GDM1 (cell line): ENCODE data around the gene CDK17.
"Not testable (repeated sequence)": the region's sequence is repeated elsewhere in the genome, so short reads cannot be mapped to it uniquely, and the experiment has no call there.

Source experiments
- DNase-seq: peaks from one replicate; lab custom pipeline; 2025; lab: John Stamatoyannopoulos, UW

Gene CDK17

DNA sequence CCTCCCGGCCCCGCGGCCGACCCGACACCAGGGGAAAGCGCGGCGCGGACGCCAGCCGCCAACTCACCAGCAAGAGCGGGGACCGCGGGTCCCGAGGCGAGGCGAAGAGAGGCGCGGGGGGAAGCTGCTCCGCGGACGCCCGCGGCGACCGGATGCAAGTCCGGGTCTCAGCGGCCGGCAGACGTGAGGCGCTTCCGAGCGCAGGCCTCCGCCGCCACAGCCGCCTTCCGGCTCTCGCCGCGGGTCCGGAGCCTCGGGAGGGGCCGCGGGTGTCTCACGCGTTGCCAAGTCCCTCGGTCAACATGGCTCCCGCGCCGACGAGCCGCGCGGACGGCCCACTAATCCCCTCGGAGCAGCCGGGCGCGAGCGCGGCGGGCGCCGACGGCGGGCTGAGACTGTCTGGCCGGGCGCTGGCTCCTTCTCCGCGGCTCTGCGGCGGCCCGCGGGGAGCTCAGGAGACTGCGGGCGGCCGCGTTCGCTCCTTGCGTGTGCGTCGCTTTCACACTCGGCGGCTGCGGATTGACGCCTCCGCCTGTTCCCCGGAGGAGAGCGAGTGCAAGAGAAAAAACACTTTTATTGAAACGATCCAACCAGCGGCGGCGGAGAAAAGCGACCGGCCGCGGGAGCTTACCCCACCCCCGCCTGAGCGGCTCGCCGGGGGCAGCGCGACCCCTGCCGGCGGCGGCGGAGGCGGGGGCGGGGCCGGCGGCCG is at the start of gene CDK17:
CDK17 (minus strand) TSS at position 521 of the 712 bp plus-strand sequence. CDS start 65,603 bp downstream, outside the sequence.
- DNase-seq: peak; percentile 76

DNA sequence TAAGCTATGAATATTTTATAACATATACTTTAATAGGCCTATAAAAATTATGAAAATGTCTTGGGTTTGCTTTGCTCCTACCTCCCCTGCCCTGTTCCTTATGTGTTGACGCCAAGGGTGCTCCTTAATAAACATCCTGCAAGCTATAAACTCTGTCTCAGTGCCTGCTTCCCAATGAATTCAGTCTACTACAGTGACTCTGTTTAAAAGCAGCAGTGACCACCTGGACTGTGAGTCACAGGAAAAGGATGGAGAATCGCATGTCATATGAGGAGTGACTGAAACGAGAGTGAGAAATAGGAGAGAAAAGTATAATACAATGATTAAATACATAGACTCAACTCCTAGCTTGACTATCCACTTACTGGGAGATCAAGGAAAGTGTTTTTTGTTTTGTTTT is 48.1 kb upstream of the CDK17 start:
- DNase-seq: no peak

DNA sequence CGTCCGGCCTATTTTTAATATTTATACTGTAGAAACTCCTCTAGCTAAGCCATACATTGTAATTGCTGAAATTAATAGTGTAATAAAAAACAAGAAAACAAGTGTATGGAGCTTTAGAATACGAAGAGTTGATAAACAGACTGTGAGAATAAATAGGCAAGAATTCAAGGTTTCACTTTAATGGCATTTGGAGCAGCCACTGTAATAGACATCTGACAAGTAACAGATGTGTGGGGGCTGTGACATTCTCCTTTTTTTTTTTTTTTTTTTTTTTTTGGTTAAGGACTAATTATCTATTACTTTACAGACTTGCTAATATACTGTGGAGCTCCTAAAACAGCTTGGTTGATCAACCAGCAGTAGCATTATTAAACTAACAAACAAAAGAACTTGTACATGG is 47.0 kb upstream of the CDK17 start:
- DNase-seq: no peak

DNA sequence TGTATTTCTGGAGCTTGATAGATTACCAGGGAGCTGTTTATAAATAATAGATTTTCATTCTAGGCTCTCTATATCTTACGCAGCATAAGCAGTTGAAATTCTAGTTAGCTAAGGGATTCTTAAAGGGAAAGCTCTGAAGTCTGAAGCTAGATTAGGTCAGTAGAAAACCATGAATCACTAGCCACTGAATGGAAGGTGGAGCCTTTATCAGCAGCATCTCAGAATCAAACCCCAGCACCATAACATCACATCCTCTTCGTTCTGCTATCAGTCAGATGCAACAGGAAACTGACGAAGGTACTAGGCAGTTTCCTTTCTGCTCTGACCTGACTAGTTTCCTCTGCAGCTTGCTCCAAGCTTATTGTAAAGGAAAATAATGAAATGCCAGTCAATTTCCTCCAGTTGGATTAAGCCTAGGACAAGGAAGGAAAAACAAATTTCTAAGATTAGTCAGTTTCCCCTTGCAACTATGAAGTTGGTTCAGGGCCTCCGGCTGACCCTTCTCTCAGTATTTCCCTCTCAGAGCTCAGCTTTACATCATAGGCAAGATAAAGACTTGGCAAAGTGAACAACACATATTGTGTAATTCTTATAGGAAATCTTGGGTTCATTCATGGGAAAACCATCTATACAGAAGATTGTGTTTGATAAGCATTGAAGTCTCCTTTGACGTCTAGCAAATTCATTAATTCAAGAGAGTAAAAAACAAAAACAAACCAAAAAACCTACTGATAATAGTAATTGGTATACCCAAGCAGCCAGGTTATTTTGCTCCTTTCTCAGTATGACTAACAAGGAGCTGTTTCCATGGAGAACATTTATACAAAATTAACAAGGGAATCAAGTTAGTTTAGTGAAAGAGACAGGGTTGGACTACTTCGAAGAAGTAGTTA is 45.7 kb upstream of the CDK17 start:
- DNase-seq: peak; percentile 82

DNA sequence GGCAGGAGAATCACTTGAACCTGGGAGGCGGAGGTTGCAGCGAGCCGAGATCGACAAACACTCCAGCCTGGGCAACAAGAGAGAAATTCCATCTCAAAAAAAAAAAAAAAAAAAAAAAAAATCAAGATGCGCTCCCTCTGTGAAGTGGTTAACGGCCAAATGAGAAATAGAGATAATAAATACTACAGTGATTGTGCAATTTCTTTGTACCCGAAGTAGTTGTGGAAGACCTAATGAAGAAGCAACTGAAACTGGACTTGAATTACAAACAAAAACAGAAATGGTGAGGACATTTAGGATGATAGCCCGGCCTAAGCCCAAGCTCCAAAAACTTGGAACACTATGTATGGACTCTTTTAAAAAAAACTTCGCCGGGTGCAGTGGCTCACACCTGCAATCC is 44.2 kb upstream of the CDK17 start:
- no peak for DNase-seq

DNA sequence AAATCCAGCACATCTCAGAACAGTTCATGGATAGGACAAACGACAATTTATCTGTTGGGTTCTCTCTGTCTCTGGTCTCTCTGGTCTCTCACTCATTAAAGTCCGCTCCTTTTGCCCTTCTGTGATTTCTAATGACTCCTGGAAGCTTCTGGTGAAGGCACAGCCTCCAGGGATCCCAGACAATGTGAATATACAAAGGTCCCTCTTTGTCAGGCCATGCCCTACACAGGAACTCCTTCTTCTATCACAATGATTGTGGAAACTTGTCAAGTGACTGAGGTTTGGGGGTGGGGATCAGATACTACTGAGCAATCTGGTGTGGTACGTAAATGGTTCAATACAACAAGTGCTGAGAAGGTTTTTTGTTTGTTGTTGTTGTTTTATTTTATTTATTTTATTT is 42.7 kb upstream of the CDK17 start:
- DNase-seq: no peak

DNA sequence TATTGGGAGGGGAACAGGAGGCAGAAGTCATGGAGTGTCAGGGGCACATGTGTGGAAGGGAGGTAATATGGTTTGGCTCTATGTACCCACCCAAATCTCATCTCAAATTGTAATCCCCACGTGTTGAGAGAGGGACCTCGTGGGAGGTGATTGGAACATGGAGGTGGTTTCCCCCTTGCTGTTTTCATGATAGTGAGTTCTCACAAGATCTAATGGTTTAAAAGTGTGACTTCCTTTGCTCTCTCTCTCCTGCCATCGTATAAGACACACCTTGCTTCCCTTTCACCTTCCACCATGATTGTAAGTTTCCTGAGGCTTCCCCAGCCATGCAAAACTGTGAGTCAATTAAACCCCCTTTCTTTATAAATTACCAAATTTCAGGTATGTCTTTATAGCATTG is 41.6 kb upstream of the CDK17 start:
- no peak for DNase-seq

DNA sequence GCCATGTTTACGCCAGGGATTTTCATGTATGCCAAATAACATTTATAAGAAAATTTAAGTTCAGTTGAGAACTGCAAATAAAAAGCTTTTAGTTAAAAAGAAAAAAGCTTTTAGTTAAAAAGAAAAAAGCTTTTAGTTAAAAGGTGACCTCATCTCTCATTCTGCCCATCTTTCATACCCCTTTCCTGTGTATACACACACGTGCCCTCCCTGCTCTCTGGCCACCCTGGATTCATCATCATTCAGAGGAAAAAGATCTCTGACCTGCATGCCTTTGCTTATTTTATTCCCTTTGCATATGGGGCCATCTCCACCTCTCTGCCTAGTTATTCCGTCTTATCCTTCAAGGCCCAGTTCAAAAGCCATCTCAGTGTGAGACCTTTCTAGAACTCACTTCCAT is 38.1 kb upstream of the CDK17 start:
- DNase-seq: no peak

DNA sequence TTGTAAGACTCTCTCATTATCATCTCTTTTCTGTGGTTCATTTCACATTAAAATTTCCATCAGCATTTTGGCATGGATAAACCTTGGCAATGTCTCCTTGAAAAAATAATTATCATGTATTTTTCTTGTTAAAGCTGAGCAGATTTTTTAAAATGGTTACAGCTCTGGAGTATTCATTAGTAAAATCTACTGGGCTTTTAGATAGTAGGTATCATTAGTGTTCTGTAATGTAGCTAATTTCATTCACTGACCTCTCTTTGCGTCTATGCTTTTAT is 36.9 kb upstream of the CDK17 start:
- no peak for DNase-seq

DNA sequence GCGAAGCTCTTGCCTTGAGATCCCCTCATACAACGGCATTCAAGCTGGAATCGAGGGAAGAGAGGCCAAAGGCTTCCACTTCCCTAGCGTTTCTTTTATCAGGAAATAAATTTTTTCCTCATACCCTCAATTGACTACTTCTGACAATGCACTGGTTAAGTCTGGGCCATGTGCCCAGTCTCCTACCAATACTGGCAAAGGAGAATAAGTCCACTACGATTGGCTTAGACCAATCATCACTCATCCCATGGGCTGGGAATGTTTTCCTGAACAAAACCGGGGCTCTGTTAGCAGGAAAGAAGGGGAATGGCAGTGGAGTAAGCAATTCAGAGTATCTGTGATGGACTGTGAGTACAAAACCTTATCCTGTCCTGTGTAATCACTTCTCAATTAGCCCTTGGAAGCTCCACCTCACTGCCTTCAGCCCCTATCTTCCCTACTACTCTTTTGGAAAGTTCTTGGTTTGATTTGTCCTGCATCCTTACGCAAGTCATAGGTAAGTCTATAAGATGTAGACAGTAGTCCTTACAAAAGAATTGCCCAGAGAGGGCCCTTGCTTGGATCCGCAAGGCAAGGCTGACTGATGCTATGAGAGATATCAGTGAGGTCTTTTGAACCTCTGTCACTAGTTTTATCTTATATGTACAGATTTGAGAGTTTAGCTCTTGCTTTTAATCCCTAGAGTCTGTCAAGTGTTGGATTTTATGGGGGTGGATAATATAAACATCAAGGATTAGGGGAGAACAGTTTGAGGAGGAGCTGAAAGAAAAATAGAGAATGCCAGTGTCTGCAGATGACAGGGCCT is 36.3 kb upstream of the CDK17 start:
- no peak for DNase-seq

DNA sequence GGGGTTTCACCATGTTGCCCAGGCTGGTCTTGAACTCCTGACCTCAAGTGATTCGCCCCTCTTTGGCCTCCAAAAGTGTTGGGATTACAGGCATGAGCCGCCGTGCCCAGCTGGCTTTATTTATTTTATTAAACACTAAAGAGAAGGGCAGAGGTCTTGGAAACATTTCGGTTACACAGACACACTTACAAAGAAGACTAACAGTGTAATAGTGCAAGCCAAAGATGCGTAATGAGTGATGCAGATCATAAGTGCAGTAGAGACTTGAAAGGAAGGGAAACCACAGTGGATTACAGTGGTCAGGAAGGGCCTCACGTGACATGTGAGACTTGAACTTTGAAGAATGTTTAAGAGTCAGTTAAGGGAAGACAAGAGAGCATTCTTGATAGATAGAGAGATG is 33.9 kb upstream of the CDK17 start:
- peak; percentile 18 for DNase-seq

DNA sequence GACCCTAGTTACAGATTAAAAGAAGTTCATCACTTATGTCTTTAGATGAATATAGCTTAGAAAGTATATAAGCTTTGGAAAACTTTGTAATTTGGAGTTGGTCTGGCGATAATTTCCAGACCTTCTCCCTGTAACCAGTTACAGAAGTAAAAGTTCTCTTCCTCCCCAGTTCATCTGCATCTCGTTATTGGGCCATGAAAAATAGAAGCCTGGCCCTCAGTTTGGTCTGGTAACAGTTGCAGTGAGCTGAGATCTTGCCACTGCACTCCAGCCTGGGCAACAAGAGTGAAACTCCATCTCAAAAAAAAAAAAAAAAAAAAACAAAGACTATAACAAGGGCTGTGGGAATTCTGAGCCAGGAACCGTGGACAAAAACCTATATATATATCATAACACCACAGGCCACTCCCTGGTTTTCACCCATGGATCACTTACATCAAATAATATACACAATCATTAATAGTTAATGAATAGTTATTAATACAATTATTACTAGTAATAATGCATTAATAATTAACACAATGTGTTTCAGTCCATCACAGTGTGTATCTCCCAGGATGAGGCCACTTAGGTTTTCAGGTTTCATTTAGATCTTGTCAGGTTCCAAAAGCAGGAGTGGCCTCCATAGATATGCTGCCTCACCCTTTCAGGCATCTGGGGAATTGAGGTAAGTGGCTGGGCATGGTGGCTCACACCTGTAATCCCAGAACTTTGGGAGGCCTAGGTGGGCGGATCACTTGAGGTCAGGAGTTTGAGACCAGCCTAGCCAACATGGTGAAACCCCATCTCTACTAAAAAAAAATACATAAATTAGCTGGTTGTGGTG is 32.5 kb upstream of the CDK17 start:
- not testable (repeated sequence) for DNase-seq

DNA sequence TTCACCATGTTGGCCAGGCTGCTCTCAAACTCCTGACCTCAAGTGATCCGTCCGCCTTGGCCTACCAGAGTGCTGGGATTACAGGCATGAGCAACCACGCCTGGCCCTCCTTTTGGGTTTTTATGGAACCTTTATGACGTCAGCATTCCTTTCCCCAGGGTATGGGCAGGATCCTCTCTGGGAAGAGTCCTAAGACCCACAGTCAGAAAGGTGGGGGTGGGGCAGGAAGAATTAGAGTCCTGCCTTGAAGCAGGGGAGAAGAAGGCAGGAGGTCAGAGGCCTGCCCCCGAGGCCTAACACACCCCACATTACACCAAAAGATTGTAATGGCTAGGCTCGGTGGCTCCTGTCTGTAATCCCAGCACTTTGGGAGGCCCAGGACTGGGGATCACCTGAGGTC is 30.8 kb upstream of the CDK17 start:
- no peak for DNase-seq

DNA sequence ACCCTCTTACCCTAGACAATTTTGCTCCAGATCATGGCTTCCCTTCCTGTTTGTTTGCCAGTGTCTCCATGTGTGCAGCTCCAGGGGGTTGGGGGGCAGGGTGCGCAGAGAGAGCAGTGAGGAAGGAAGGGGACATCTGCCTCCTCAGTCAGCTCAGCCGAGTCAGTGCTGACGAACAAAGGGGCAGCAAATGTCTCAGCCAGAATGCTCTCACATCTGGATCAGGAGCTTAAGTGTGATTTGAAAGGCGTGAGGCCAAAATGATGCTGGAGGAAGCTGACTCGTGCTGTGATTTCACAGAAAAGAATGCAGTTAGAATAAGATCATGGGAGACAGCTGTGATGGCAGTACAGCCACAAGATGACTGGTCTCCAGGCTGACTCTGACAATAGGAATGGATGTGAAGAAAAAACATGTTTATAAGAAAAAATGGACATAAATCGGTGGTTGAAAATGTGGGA is 27.1 kb upstream of the CDK17 start:
- no peak for DNase-seq

DNA sequence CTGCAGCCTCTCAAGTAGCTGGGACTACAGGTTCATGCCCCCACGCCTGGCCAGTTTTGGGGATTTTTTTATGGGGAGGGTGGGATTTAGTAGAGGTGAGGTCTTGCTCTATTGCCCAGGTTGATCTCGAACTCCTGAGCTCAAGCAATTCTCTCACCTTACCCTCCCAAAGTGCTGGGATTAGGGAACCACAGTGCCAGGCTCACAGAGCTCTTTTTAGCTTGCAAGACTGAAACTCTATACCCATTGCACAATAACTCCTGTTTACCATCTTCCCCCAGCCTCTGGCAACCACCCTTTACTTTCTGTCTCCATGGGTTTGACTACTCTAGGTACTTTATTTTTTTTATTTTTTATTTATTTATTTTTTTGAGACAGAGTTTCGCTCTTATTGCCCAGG is 25.7 kb upstream of the CDK17 start:
- no peak for DNase-seq

DNA sequence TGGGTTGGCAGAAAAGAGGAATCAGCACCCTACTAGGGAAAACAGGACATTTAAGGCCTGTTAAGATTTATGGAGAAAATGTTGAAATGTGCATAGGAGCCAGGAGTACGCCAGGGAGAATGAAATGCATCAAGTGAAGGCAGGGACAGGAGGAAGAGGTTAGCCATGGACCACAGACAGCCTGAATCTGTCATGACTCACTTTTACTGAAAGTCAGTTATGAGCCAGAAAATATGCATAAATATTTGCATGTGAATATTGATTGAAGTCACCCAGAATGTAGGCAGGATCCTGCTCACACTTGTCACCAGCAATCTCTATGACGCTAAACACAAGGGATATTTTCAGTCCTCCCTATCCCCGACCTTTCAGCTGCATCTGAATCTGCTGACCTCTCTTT is 25.1 kb upstream of the CDK17 start:
- peak; percentile 6 for DNase-seq

DNA sequence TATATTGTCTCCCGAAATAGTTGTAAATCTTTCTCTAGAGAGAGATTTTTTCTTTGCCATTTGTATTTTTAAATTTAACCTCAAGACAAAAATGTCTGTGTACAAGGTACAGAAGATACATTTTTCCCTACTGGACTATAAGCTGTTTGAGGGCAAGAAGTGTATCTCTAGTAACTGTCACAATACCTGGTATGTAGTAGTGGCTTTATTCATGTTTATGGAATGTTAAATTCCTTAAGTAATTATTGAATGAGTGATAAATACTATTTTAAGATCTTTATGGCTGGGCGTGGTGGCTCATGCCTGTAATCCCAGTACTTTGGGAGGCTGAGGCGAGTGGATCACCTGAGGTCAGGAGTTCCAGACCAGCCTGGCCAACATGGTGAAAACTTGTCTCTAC is 24.4 kb upstream of the CDK17 start:
- DNase-seq: no peak

DNA sequence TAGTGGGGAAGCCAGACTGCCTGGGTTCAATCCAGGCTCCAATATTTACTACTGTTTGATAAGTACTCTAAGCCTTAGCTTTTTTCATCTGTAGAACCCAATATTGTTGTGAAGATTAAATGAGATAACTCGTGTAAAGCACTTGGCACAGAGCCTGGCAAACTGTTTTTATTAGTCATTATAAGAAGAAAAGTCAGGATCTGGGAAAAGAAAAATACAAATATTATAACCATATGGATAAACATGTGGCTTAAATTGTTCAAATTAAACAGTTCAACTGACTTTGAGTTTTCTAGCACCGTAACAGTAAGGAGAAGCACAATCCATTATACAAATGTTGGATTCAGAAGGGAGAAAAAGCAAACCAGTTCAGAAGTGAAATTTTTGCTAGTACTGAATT is 22.0 kb upstream of the CDK17 start:
- no peak for DNase-seq

DNA sequence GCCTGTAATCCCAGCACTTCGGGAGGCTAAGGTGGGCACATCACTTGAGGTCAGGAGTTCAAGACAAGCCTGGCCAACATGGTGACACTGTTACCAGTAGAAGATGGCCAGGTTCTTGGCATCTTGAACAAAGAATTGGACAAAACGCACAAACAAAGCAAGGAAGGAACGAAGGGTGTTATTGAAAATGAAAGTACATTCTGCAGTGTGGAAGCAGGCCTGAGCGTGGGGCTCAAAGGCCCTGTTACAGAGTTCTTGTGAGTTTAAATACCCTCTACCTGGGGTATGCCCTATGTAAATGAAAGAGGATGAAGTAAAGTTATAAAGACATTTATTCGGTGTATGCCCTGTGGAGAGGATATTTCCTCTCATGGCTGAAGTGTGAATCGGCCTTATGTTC is 20.8 kb upstream of the CDK17 start:
- no peak for DNase-seq

DNA sequence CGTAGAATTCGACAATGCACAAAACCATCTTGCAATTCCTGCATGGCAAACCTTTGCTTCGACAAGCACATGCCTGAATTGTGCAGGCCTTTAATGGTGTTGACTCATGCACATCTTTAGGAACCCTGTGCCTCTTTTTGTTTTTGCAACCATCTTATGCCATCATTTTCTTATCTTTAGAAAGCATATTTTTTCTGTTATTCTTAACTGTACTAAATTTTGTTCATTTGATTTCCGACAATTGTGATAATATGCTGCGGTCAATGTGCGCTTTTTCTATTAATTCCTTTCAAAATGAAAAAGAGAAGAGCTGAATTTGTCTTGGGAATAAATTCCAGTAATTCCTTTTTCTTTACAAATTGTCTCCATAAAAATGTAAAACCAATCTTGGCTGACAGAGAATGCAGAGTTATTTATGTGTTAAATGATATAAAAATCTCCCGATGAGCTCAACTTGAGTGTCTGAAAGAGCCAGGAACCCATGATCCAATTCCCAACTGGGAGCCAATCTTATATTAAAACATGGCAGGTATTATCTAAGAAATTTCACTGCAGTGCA is 20.1 kb upstream of the CDK17 start:
- DNase-seq: no peak

DNA sequence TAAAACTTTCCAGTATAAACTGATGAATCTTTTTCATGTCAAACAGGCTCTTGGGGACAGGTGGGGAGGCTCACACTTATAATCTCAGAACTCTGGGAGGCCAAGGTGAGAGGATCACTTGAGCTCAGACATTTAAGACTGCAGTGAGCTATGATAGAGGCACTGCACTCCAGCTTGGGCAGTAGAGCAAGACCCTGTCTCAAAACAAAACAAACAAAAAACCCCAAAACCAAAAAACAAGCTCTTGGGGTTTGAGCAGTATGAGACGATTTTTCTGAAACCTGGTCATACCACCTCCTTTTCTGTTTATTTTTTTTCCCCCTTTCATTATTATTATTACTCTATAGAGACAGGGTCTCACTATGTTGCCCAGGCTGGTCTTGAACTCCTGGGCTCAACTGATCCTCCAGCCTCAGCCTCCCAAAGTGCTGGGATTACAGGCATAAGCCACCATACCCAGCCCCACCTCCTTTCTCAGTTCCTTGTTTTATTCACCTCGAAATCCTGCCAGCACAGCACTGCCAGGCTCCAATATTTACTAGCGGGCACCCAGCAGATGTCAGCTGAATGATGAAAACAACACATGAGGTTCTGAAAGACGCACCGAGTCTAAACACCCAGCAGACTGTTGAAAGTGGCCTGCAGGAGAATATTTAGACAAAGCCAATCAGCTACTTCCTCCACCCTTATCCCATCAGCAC is 19.5 kb upstream of the CDK17 start:
- no peak for DNase-seq
